ENCODE data around the gene RASSF8.

RASSF8 gene

DNA sequence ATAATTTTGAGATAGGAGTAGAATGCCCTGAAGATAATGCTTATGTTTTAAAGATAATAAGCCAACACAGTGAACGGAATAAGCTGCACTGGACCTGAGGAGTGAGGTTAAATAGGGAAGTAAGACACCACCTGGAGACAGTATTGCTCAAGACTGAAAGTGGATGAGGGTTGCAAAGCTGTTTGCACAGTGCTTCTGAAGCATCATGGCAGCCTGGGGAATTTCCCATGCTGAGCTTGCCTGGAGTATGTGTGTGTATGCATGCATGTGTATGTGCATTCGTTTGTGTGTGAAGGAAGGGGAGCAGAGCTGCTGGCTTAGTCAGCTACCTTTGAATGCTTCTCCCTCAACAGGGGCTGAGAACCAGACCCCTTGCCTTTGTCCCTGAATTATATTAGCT lies 130.5 kb downstream of the RASSF8 start:
- TF ChIP-seq, protein P1, sequence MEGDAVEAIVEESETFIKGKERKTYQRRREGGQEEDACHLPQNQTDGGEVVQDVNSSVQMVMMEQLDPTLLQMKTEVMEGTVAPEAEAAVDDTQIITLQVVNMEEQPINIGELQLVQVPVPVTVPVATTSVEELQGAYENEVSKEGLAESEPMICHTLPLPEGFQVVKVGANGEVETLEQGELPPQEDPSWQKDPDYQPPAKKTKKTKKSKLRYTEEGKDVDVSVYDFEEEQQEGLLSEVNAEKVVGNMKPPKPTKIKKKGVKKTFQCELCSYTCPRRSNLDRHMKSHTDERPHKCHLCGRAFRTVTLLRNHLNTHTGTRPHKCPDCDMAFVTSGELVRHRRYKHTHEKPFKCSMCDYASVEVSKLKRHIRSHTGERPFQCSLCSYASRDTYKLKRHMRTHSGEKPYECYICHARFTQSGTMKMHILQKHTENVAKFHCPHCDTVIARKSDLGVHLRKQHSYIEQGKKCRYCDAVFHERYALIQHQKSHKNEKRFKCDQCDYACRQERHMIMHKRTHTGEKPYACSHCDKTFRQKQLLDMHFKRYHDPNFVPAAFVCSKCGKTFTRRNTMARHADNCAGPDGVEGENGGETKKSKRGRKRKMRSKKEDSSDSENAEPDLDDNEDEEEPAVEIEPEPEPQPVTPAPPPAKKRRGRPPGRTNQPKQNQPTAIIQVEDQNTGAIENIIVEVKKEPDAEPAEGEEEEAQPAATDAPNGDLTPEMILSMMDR (conservative IDR thresholded peaks at IDR 0.05; ENCODE audit: low read length), result no peak
- no peak overlapping the region for H3K4me3 ChIP-seq (ENCODE audit: low read length)
- no peak for DNase-seq (ENCODE audit: low read depth)

DNA sequence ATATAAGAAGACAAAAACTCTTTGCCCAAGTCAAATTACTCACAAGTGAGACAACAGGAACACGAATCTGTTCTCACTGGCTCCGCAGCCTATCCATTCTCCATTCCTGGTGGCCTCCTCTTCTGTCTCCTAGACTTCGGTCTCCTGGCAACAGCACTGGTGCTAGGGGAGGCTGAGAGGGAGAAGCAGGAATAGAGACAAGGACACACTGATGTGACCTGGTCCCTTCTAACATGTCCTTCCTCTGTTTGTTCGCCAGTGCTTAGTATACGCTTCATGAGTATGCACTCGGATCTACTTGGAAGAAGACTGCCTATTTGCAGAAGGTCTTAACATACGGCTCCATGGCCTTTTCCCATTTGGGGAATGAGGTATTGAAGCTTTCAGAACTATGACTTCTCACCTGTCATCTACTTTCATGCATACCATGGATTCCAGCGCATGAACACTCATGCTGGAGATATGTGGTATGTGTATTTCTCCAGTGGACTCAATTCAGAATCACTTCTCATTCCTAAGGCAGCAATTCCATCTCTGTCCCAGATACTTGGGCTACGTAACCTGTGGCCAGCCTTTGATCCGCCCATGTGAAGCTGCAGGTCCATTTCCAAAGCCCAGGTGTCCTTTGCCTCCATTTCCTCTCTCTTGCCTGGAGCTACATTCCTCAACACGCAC lies 132.5 kb downstream of the RASSF8 start:
- TF ChIP-seq, protein P1 (conservative IDR thresholded peaks at IDR 0.05; ENCODE audit: low read length), result no peak
- DNase-seq (ENCODE audit: low read depth), result peak; percentile 26
- H3K4me3 ChIP-seq (ENCODE audit: low read length), result no peak overlapping the region

DNA sequence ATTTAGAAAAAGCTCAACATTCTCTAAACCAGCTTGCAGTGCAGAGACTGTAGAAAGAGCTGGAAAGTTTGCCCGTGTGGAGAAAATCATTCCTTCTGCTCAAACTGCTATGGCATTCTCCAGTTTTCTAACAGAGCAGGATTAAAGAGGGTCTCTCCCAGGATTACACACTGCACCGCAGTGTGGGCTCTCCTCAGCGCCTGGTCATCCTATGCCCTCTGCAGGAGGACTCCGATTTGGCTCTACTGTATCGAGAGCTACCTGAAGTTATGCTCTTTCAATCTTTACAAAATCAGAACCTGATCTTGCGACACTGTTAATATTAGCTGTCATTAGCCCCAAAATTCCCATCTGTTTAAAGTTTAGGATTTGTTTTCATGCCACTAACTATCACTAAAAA lies 133.3 kb downstream of the RASSF8 start:
- TF ChIP-seq, protein P1 (conservative IDR thresholded peaks at IDR 0.05; ENCODE audit: low read length), result peak; percentile 42; the same call in 1 of the 2 replicates
- H3K4me3 ChIP-seq (ENCODE audit: low read length), result no peak overlapping the region
- DNase-seq (ENCODE audit: low read depth), result no peak

DNA sequence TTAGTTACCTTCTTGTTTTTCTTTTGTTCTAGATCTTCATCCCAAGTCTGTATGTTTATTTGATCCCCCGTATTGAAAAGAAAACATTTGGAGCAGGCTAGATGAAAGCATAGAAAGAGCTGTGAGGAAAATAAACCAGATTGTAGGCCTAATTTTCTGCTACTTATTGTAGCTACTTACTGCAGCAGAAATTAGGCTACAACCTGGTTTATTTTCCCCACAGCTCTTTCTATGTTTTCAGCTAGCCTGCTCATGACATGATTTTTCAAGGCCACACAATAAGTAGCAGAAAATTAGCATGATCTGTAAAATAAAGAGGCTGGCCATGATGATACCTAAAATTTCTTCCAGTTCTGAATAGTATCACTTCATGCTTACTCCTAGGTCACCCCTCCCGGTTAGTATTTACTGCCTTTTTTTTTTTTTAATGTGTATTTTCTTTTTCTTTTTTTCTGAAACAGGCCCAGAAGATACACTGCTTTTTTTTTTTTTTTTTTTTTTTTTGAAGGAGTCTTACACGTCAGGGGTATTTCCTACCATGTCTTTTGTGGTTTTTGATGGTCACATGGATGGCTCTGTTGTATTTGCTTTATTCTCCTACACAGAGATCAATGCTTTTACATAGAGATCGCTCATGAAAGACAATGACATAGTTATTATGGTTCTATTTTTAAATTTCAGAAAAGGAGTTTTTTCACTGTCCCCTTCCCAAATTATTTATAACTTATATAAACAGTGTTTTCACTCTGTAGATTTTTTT lies 134.0 kb downstream of the RASSF8 start:
- TF ChIP-seq, protein P1 (conservative IDR thresholded peaks at IDR 0.05; ENCODE audit: low read length), result no peak
- no peak overlapping the region for H3K4me3 ChIP-seq (ENCODE audit: low read length)
- DNase-seq (ENCODE audit: low read depth), result peak; percentile 34

DNA sequence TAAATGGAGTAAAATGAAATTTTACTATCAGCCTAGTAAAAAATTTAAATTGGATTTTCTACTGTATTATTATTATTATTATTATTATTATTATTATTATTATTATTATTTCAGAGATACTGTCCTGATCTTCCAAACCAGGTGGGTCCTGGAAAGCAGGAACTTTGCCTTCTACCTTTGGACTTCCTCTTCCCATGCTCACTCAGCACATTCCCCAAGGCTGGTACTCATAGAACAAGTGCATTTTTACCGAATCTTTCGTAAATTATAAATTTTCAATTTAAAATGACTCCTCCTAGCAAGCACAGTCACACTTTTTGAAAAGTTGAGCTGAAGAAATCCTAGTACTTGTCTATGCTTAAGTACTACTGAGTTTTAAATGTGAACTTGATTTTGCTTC lies 136.7 kb downstream of the RASSF8 start:
- TF ChIP-seq, protein P1 (conservative IDR thresholded peaks at IDR 0.05; ENCODE audit: low read length), result no peak
- no peak overlapping the region for H3K4me3 ChIP-seq (ENCODE audit: low read length)
- DNase-seq (ENCODE audit: low read depth), result no peak

DNA sequence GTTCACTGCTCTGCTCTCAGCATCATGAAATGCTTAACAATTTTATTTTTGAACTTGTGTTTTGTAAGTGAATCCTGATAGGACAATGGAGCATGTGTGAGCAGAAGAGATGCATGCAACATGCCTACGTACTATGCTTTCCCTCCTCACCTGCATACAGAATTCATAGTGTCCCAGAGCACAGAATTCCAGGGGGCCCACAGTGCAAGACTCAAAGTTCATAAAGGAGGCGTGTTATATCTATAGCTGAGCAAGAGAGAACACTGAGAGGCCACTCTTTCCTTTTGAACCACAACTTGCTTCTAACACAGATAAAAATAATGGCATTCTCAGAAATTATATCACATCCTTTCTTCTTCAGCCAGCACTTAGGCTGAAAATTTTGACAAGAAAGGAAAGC lies 137.6 kb downstream of the RASSF8 start:
- TF ChIP-seq, protein P1 (conservative IDR thresholded peaks at IDR 0.05; ENCODE audit: low read length), result no peak
- no peak for DNase-seq (ENCODE audit: low read depth)
- H3K4me3 ChIP-seq (ENCODE audit: low read length), result no peak overlapping the region
